ENCODE measurements around the gene PRRT2. TPM values are rescaled to one million over a fixed set of nuclear protein-coding genes. Genes with fewer than 3 reads are reported as not detected.

Gene PRRT2
- total RNA-seq, 4 donors from 2014 or later, result 4.2 to 13.5 (median 6.0) TPM

DNA sequence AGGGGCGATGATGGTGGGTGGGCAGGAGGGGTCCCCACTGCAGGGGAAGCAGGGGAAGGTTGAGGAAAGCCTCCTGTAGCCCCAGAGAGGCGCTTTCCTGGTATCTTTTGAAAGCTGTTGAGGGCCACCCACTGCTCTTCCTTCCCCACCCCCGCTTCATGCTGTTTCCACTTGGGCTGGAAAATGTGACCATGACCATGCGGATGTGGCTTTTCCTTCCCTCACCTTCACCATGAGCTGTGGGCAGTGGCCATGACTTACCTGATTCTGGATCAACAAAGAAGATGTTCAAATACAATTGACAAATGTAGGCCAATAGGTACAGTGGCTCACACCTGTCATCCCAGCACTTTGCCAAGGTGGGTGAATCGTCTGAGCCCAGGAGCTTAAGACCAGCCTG, 22.1 kb downstream of the PRRT2 start:
- no peaks in the 10 kb centered on the region for H3K9me3 ChIP-seq
- ATAC-seq, result no peak
- TF ChIP-seq POLR2A (IDR thresholded peaks at IDR 0.05), result no peak
- no peak for TF ChIP-seq EP300 (IDR thresholded peaks at IDR 0.05)
- TF ChIP-seq POLR2AphosphoS5 (IDR thresholded peaks at IDR 0.05), result no peak
- TF ChIP-seq, protein P1, sequence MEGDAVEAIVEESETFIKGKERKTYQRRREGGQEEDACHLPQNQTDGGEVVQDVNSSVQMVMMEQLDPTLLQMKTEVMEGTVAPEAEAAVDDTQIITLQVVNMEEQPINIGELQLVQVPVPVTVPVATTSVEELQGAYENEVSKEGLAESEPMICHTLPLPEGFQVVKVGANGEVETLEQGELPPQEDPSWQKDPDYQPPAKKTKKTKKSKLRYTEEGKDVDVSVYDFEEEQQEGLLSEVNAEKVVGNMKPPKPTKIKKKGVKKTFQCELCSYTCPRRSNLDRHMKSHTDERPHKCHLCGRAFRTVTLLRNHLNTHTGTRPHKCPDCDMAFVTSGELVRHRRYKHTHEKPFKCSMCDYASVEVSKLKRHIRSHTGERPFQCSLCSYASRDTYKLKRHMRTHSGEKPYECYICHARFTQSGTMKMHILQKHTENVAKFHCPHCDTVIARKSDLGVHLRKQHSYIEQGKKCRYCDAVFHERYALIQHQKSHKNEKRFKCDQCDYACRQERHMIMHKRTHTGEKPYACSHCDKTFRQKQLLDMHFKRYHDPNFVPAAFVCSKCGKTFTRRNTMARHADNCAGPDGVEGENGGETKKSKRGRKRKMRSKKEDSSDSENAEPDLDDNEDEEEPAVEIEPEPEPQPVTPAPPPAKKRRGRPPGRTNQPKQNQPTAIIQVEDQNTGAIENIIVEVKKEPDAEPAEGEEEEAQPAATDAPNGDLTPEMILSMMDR (IDR thresholded peaks at IDR 0.05), result no peak
- peaks cover 0 to 9% (median 0%) of the 10 kb centered on the region in 3 donors for H3K4me1 ChIP-seq
- no peak overlapping the region for H3K4me3 ChIP-seq
- WGBS, 2 donors (ENCODE audit: low coverage in 1 of 2), result 84 to 100% methylated on average over 2 to 4 of the region's 5 CpGs
- H3K36me3 ChIP-seq, result peaks cover 0 to 96% of the 10 kb centered on the region in 2 donors
- H3K27me3 ChIP-seq, result no peaks in the 10 kb centered on the region
- no peak overlapping the region for H3K27ac ChIP-seq

DNA sequence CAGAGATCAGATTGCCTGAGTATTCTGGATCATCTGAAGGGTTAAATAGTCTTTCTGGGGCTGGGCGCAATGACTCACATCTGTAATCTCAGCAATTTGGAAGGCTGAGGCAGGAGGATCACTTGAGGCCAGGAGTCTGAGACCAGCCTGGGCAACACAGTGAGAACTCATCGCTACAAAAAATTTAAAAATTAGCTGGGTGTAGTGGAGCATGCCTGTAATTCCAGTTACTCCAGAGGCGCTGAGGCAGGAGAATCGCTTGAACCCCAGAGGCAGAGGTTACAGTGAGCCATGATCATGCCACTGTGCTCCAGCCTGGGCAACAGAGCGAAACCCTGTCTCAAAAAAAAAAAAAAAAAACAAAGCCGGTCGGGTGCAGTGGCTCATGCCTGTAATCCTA, 23.9 kb downstream of the PRRT2 start:
- 66 to 89% methylated on average over 3 to 6 of the region's 7 CpGs for WGBS, 2 donors (ENCODE audit: low coverage in 1 of 2)
- peaks cover 0 to 99% of the 10 kb centered on the region in 2 donors for H3K36me3 ChIP-seq

DNA sequence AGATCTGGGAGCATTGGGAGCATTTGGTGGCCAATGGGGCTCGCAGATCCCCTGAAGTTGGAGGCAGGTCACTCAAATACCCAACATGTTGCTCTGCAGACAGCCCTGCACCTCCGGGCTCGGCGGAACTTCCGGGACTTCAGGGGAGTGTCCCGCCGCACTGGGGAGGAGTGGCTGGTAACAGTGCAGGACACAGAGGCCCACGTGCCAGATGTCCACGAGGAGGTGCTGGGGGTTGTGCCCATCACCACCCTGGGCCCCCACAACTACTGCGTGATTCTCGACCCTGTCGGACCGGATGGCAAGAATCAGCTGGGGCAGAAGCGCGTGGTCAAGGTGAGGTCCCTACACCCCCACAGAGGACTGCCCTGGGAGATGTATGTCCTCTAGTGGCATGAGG, 24.6 kb downstream of the PRRT2 start:
- Histone ChIP-seq H3K27me3 (no peaks in the 10 kb centered on the region), H3K36me3 (peaks cover 0 to 99% of the 10 kb centered on the region in 2 donors), H3K9me3 (no peaks in the 10 kb centered on the region), H3K4me3 (no peak overlapping the region), H3K4me1 (no peaks in the 10 kb centered on the region), H3K27ac (no peak overlapping the region)
- WGBS, 2 donors (ENCODE audit: low coverage in 1 of 2), result 20 to 100% methylated on average over 1 to 2 of the region's 15 CpGs
- ATAC-seq, result no peak
- TF ChIP-seq EP300 (IDR thresholded peaks at IDR 0.05) (no peak), POLR2A (IDR thresholded peaks at IDR 0.05) (no peak), POLR2AphosphoS5 (IDR thresholded peaks at IDR 0.05) (no peak)
- TF ChIP-seq, protein P1 (IDR thresholded peaks at IDR 0.05), result no peak

More for the DNA sequence above, 23.9 kb downstream of the PRRT2 start:
- TF ChIP-seq, protein P1 (IDR thresholded peaks at IDR 0.05), result no peak
- TF ChIP-seq EP300 (IDR thresholded peaks at IDR 0.05) (no peak), POLR2A (IDR thresholded peaks at IDR 0.05) (no peak), POLR2AphosphoS5 (IDR thresholded peaks at IDR 0.05) (no peak)
- H3K27me3 ChIP-seq, result no peaks in the 10 kb centered on the region
- H3K4me1 ChIP-seq, result no peaks in the 10 kb centered on the region
- H3K27ac ChIP-seq, result no peak overlapping the region
- H3K4me3 ChIP-seq, result no peak overlapping the region
- ATAC-seq, result no peak
- no peaks in the 10 kb centered on the region for H3K9me3 ChIP-seq

DNA sequence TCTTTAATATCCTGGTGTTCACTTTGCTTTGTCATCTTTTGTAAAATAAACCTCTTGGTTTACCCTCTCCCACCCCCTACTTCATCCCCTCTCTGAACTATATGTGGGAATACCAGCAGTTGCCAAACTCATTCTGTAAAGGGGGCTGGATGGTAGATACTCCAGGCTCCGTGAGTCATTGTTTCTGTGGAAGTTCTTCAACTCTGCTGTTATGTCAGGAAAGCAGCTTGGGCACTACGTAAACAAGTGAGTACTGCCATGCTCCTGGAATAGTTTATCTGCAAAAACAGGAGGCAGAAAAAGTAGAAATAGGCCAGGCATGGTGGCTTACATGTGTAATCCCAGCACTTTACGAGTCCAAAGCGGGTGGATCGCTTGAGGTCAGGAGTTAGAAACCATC, 25.8 kb downstream of the PRRT2 start:
- no peak overlapping the region for H3K4me3 ChIP-seq
- TF ChIP-seq, protein P1 (IDR thresholded peaks at IDR 0.05), result no peak
- H3K27me3 ChIP-seq, result no peaks in the 10 kb centered on the region
- peaks cover 0 to 99% of the 10 kb centered on the region in 2 donors for H3K36me3 ChIP-seq
- H3K4me1 ChIP-seq, result no peaks in the 10 kb centered on the region
- WGBS, 2 donors (ENCODE audit: low coverage in 1 of 2), result no CpG with 5 or more reads among the region's 5 CpGs
- H3K27ac ChIP-seq, result no peak overlapping the region
- H3K9me3 ChIP-seq, result no peaks in the 10 kb centered on the region
- no peak for ATAC-seq

DNA sequence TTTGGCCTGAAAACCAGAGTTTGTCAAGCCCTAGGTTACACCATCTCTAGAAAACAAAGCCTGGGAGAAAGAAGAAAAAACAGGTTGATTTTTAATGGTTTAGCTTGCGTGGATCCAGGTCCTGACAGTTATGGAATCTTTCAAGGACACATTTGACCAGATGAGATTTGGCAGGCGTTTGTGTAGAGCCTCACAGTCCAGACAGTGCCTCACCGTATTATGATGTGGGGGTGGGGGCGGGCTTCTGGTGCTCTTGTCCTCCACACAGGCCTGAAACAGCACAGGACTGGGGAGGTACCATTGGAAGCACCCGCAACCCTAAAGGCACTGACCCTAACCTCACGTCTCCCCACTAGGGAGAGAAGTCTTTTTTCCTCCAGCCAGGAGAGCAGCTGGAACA, 27.8 kb downstream of the PRRT2 start:
- Histone ChIP-seq H3K27me3 (no peaks in the 10 kb centered on the region), H3K9me3 (no peaks in the 10 kb centered on the region), H3K27ac (no peak overlapping the region), H3K4me1 (peaks cover 0 to 6% (median 0%) of the 10 kb centered on the region in 3 donors), H3K36me3 (peaks cover 0 to 98% of the 10 kb centered on the region in 2 donors), H3K4me3 (no peak overlapping the region)
- whole genome bisulfite sequencing, 2 donors (ENCODE audit: low coverage in 1 of 2), result 37 to 76% methylated on average over 2 to 5 of the region's 6 CpGs
- TF ChIP-seq EP300 (IDR thresholded peaks at IDR 0.05) (no peak), POLR2A (IDR thresholded peaks at IDR 0.05) (no peak), POLR2AphosphoS5 (IDR thresholded peaks at IDR 0.05) (no peak)
- TF ChIP-seq, protein P1 (IDR thresholded peaks at IDR 0.05), result no peak
- ATAC-seq, result no peak

Data from gastroesophageal sphincter (tissue), 4 donors.